ENCODE data around the gene PIERCE2. TPM values are rescaled to one million over a fixed set of nuclear protein-coding genes. Genes with fewer than 3 reads are reported as not detected.

Gene PIERCE2
- total RNA-seq, 4 donors from 2014 or later: 1.5 to 4.1 (median 2.0) TPM; not detected in 1

DNA sequence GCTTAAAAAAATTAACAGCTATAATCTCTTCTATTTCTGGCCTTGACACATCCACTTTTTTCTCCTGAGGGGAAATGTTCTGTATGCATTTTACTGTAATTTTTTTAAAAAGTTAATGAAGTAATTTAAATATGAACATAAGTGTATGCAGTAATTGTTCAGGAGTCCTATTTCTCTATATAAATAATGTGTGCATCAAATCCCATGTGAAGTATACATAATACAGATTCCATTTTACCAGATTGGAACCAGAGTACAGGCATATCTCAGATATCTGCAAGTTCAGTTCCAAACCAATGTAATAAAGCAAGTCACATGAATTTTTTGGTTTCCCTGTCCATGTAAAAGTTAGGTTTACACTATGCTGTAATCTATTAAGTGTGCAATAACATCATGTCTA lies 26.7 kb upstream of the PIERCE2 start:
- TF ChIP-seq, protein P1, sequence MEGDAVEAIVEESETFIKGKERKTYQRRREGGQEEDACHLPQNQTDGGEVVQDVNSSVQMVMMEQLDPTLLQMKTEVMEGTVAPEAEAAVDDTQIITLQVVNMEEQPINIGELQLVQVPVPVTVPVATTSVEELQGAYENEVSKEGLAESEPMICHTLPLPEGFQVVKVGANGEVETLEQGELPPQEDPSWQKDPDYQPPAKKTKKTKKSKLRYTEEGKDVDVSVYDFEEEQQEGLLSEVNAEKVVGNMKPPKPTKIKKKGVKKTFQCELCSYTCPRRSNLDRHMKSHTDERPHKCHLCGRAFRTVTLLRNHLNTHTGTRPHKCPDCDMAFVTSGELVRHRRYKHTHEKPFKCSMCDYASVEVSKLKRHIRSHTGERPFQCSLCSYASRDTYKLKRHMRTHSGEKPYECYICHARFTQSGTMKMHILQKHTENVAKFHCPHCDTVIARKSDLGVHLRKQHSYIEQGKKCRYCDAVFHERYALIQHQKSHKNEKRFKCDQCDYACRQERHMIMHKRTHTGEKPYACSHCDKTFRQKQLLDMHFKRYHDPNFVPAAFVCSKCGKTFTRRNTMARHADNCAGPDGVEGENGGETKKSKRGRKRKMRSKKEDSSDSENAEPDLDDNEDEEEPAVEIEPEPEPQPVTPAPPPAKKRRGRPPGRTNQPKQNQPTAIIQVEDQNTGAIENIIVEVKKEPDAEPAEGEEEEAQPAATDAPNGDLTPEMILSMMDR (IDR thresholded peaks at IDR 0.05; ENCODE audit: low read depth): no peak

DNA sequence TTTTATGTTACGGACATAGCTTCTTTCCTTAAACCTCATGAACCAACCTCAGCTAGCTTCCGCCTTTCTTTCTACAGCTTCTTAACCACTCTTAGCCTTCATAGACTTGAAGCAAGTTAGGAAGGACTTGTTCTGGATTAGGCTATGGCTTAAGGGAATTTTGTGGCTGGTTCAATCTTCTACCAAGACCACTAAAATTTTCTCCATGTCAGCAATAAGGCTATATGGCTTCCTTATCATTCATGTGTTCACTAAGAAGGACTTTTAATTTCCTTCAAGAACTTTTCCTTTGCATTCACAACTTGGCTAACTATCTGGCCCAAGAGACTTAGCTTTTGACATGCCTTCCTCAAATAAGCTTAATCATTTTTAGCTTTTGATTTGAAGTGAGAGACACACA lies 24.6 kb upstream of the PIERCE2 start:
- TF ChIP-seq, protein P1 (IDR thresholded peaks at IDR 0.05; ENCODE audit: low read depth): no peak

- TF ChIP-seq, protein P1 (IDR thresholded peaks at IDR 0.05; ENCODE audit: low read depth): no peak
Observed at GRCh38 chr15:55387027-55387426, 21.3 kb upstream of the PIERCE2 start.

- TF ChIP-seq, protein P1 (IDR thresholded peaks at IDR 0.05; ENCODE audit: low read depth): no peak
Observed at GRCh38 chr15:55389264-55389607, 19.1 kb upstream of the PIERCE2 start.

- TF ChIP-seq, protein P1 (IDR thresholded peaks at IDR 0.05; ENCODE audit: low read depth): no peak
Observed at GRCh38 chr15:55394694-55395093, 13.6 kb upstream of the PIERCE2 start.

- TF ChIP-seq, protein P1 (IDR thresholded peaks at IDR 0.05; ENCODE audit: low read depth): no peak
Observed at GRCh38 chr15:55398243-55398642, 10.1 kb upstream of the PIERCE2 start.

DNA sequence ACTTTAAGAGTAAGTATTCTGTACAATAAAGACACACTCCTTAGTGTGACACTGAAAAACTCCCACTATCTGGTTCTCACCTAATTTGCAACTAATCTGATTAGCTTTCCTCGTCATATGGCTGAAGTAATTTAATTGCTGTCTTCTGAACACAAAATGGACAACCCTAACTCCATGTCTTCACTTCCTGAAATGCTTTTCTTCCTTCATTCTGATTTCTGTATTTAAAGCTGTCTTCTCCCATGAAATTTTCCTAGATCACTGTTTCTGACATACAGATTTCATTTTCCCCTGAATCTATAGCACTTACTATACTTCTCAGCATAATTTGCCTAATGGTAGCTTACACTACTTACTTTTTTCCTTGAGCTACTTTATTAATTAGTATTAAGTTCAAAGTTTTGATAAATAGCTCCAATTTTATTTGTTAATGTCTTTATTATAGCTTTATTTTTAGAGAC lies 6.5 kb upstream of the PIERCE2 start:
- TF ChIP-seq, protein P1 (IDR thresholded peaks at IDR 0.05; ENCODE audit: low read depth): no peak
